Tongue (tissue), 2 donors: Measurements from ENCODE around the gene TRIM46. TPM values are rescaled to one million over a fixed set of nuclear protein-coding genes. Genes with fewer than 3 reads are reported as not detected.

Experiments
- DNase-seq: peaks from one replicate; pipeline ENCODE4 v3.0.0-alpha.2; 2015
- total RNA-seq: library from RNA; depleted of rRNA; stranded (reverse); fragments of >200 nt; gene quantifications from one replicate; pipeline ENCODE4 v1.2.3, GENCODE V29; 2014

TRIM46 gene
- total RNA-seq, 1 donor from 2014 or later = 0.72 TPM

- DNase-seq = no peak
These were observed 1.6 kb upstream of the TRIM46 start for GRCh38 chr1:155171836-155172731.

- DNase-seq = peak; percentile 98
These were observed 744 bp upstream of the TRIM46 start, which contains the start of gene KRTCAP2 for GRCh38 chr1:155172732-155173477. Gene KRTCAP2, minus strand, starts transcription at chr1:155173304. Its CDS starts 80 bp downstream, at chr1:155173224.

- peak; percentile 48 for DNase-seq
These were observed 953 bp downstream of the TRIM46 start for GRCh38 chr1:155174324-155175280.

GRCh38 chr1:155175281-155175926 lies 1.8 kb downstream of the TRIM46 start:
- DNase-seq = no peak

GRCh38 chr1:155175927-155176371 lies 2.3 kb downstream of the TRIM46 start:
- DNase-seq = no peak

GRCh38 chr1:155176544-155177071 lies 3.0 kb downstream of the TRIM46 start:
- peak; percentile 90 for DNase-seq

GRCh38 chr1:155177192-155177917 lies 3.7 kb downstream of the TRIM46 start:
- no peak for DNase-seq

- no peak for DNase-seq
These were observed 4.3 kb downstream of the TRIM46 start for GRCh38 chr1:155177918-155178281.

GRCh38 chr1:155178441-155179111 lies 4.9 kb downstream of the TRIM46 start:
- DNase-seq = no peak

- no peak for DNase-seq
These were observed 5.7 kb downstream of the TRIM46 start for GRCh38 chr1:155179112-155180031.

- no peak for DNase-seq
These were observed 7.9 kb downstream of the TRIM46 start for GRCh38 chr1:155181371-155182051.

GRCh38 chr1:155182052-155182550 lies 8.5 kb downstream of the TRIM46 start:
- DNase-seq = no peak

GRCh38 chr1:155183775-155184221 lies 10.1 kb downstream of the TRIM46 start:
- no peak for DNase-seq

- DNase-seq = no peak
These were observed 10.7 kb downstream of the TRIM46 start for GRCh38 chr1:155184351-155184811.

- DNase-seq = peak; percentile 49
These were observed 11.5 kb downstream of the TRIM46 start for GRCh38 chr1:155184835-155185782.

- DNase-seq = no peak
These were observed 12.1 kb downstream of the TRIM46 start for GRCh38 chr1:155185783-155186066.
